ENCODE results near the gene PFDN6. TPM values are rescaled to one million over a fixed set of nuclear protein-coding genes. Genes with fewer than 3 reads are reported as not detected.

Gene PFDN6
- total and polyA plus RNA-seq, 7 donors, result 57.2 to 296 (median 87.6) TPM

DNA sequence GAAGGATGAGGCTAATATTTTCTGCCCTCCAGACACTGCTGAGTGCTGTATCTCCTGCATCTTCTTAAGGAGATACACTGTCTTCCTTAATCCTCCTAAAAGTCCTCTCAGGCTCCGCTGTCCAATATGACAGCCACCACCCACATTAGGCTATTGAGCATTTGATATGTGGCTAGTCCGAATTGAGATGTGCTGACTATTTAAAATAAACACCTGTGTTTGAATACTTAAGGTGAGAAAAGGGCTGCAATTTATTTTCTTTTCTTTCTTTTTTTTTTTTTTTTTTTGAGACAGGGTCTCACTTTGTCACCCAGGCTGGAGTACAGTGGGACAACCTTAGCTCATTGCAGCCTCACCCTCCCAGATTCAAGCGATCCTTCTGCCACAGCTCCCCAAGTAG lies 12.5 kb downstream of the PFDN6 start:
- H3K9me3 ChIP-seq, result no peaks in the 10 kb centered on the region
- TF ChIP-seq, protein P1, sequence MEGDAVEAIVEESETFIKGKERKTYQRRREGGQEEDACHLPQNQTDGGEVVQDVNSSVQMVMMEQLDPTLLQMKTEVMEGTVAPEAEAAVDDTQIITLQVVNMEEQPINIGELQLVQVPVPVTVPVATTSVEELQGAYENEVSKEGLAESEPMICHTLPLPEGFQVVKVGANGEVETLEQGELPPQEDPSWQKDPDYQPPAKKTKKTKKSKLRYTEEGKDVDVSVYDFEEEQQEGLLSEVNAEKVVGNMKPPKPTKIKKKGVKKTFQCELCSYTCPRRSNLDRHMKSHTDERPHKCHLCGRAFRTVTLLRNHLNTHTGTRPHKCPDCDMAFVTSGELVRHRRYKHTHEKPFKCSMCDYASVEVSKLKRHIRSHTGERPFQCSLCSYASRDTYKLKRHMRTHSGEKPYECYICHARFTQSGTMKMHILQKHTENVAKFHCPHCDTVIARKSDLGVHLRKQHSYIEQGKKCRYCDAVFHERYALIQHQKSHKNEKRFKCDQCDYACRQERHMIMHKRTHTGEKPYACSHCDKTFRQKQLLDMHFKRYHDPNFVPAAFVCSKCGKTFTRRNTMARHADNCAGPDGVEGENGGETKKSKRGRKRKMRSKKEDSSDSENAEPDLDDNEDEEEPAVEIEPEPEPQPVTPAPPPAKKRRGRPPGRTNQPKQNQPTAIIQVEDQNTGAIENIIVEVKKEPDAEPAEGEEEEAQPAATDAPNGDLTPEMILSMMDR (IDR thresholded peaks at IDR 0.05), result no peak
- H3K27me3 ChIP-seq (ENCODE audit: insufficient read depth in 3 of 3, low read length in 2 of 3), result no peaks in the 10 kb centered on the region
- H3K36me3 ChIP-seq (ENCODE audit: insufficient read depth in 1 of 2, low read depth in 1 of 2), result peaks cover 2 to 43% of the 10 kb centered on the region in 2 donors
- DNase-seq, result no peak
- ATAC-seq, result no peak
- WGBS, 3 donors, result 82 to 89% (median 82%) methylated on average over 3 of the region's 3 CpGs
- H3K4me1 ChIP-seq, result peaks cover 26% of the 10 kb centered on the region
- H3K4me3 ChIP-seq, result no peak overlapping the region
- no peak overlapping the region for H3K27ac ChIP-seq
- intact Hi-C loops (cut with DNase I), result loop anchor here in 1 of 2 donors (2.0 kb wide), 1 partner anchor 13 kb away; the partner anchor contains the start of gene TAPBP

- TF ChIP-seq, protein P1 (IDR thresholded peaks at IDR 0.05), result no peak
- ATAC-seq (no peak), DNase-seq (no peak)
- Histone ChIP-seq H3K4me3 (no peak overlapping the region), H3K4me1 (peaks cover 17% of the 10 kb centered on the region), H3K27ac (no peak overlapping the region), H3K27me3 (ENCODE audit: insufficient read depth in 3 of 3, low read length in 2 of 3) (no peaks in the 10 kb centered on the region), H3K36me3 (ENCODE audit: insufficient read depth in 1 of 2, low read depth in 1 of 2) (peaks cover 2 to 48% of the 10 kb centered on the region in 2 donors), H3K9me3 (no peaks in the 10 kb centered on the region)
- intact Hi-C loops (cut with DNase I), result no loop called here
- 86 to 89% (median 88%) methylated on average over 16 of the region's 16 CpGs for WGBS, 3 donors
These were observed 14.8 kb downstream of the PFDN6 start for GRCh38 chr6:33304216-33304615.

DNA sequence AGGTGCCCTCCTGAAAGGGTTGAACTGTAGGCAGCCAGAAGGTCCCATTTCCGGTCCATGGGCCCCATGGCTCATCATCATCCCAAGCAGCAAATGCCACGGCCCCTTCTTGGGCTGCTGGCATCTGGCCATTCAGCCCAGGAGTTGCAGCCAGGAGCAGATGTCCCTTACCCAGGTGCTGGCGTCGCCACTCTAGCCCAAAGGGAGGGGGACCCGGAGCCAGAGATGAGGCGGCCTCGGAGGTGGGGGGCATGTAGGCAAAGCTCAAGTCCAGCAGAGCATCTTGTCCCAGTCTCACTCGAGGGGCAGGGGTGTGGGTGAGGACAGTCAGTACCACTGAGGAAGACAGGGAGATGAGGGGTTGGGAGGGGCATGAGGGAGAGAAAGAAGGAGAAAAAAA lies 15.7 kb downstream of the PFDN6 start:
- TF ChIP-seq, protein P1 (IDR thresholded peaks at IDR 0.05), result no peak

DNA sequence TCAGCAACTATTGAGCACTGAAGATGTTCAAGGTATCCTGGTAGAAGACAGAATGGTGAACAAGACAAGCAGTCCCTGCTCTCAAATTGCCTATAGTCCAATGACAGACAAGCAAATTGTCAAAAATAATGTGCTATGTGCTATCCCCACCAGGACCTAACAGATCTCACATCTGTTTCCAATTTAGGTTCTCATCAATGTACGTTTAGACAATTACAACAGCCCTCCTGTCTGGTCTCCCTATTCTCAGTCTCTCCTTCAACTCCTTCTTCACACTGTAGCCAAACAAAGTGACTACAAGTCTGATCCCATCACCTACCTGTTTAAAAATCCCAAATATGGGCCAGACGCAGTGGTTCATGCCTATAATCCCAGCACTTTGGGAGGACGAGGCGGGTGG lies 17.0 kb downstream of the PFDN6 start:
- DNase-seq, result no peak
- no peaks in the 10 kb centered on the region for H3K27me3 ChIP-seq (ENCODE audit: insufficient read depth in 3 of 3, low read length in 2 of 3)
- no peak overlapping the region for H3K27ac ChIP-seq
- peaks cover 5% of the 10 kb centered on the region for H3K4me1 ChIP-seq
- H3K9me3 ChIP-seq, result no peaks in the 10 kb centered on the region
- intact Hi-C loops (cut with DNase I), result no loop called here
- WGBS, 3 donors, result 86 to 89% (median 87%) methylated on average over 4 of the region's 4 CpGs
- TF ChIP-seq, protein P1 (IDR thresholded peaks at IDR 0.05), result no peak
- peaks cover 2 to 61% of the 10 kb centered on the region in 2 donors for H3K36me3 ChIP-seq (ENCODE audit: insufficient read depth in 1 of 2, low read depth in 1 of 2)
- no peak for ATAC-seq
- no peak overlapping the region for H3K4me3 ChIP-seq

More for the DNA sequence above, 15.7 kb downstream of the PFDN6 start:
- intact Hi-C loops (cut with DNase I), result no loop called here
- Histone ChIP-seq H3K9me3 (no peaks in the 10 kb centered on the region), H3K4me1 (peaks cover 17% of the 10 kb centered on the region), H3K27me3 (ENCODE audit: insufficient read depth in 3 of 3, low read length in 2 of 3) (no peaks in the 10 kb centered on the region), H3K4me3 (no peak overlapping the region), H3K36me3 (ENCODE audit: insufficient read depth in 1 of 2, low read depth in 1 of 2) (peaks cover 2 to 51% of the 10 kb centered on the region in 2 donors), H3K27ac (no peak overlapping the region)
- no peak for DNase-seq
- peak in 1 of 4 donors; percentile 13 for ATAC-seq
- WGBS, 3 donors, result 71 to 76% (median 76%) methylated on average over 8 of the region's 8 CpGs

All from psoas muscle (tissue), 8 donors.